ENCODE measurements around the gene PRIMPOL.

GRCh38 chr4:184653650-184654049 is 4.1 kb downstream of the PRIMPOL start:
- TF ChIP-seq CTCF (IDR thresholded peaks at IDR 0.05; ENCODE audit: borderline replicate concordance, extremely low read depth, low read length, poor library complexity, severe bottlenecking): no peak
- no peak for TF ChIP-seq EZH2 (IDR thresholded peaks at IDR 0.05; ENCODE audit: borderline replicate concordance, low read depth, low read length, severe bottlenecking)
